ENCODE measurements around the gene SYTL5.

SYTL5 gene

GRCh38 chrX:38089173-38089982 is 83.0 kb downstream of the SYTL5 start:
- H3K36me3 ChIP-seq (ENCODE audit: control insufficient read depth, insufficient read depth, low read length) = peaks cover 11% of the 10 kb centered on the region
- WGBS, 2 experiments (ENCODE audit: insufficient coverage in 2 of 2) = no CpG with 5 or more reads among the region's 8 CpGs
- no peak overlapping the region for H3K4me3 ChIP-seq (ENCODE audit: extremely low read depth, insufficient read depth, low read length, poor library complexity, severe bottlenecking)
- no peaks in the 10 kb centered on the region for H3K9me3 ChIP-seq (ENCODE audit: control insufficient read depth, low read length)
- no peaks in the 10 kb centered on the region for H3K4me1 ChIP-seq (ENCODE audit: control insufficient read depth, insufficient read depth, low read length, poor library complexity, severe bottlenecking)
- H3K27ac ChIP-seq (ENCODE audit: low read depth, low read length, severe bottlenecking) = no peak overlapping the region

GRCh38 chrX:38095971-38096529 is 89.7 kb downstream of the SYTL5 start:
- H3K4me3 ChIP-seq (ENCODE audit: extremely low read depth, insufficient read depth, low read length, poor library complexity, severe bottlenecking) = no peak overlapping the region
- no peak overlapping the region for H3K27ac ChIP-seq (ENCODE audit: low read depth, low read length, severe bottlenecking)
- peaks cover 5% of the 10 kb centered on the region for H3K9me3 ChIP-seq (ENCODE audit: control insufficient read depth, low read length)
- H3K4me1 ChIP-seq (ENCODE audit: control insufficient read depth, insufficient read depth, low read length, poor library complexity, severe bottlenecking) = no peaks in the 10 kb centered on the region
- H3K36me3 ChIP-seq (ENCODE audit: control insufficient read depth, insufficient read depth, low read length) = peaks cover 13% of the 10 kb centered on the region
- no CpG with 5 or more reads among the region's 4 CpGs for WGBS, 2 experiments (ENCODE audit: insufficient coverage in 2 of 2)

- Histone ChIP-seq H3K4me1 (ENCODE audit: control insufficient read depth, insufficient read depth, low read length, poor library complexity, severe bottlenecking) (no peaks in the 10 kb centered on the region), H3K9me3 (ENCODE audit: control insufficient read depth, low read length) (peaks cover 5% of the 10 kb centered on the region), H3K27ac (ENCODE audit: low read depth, low read length, severe bottlenecking) (no peak overlapping the region), H3K36me3 (ENCODE audit: control insufficient read depth, insufficient read depth, low read length) (peaks cover 16% of the 10 kb centered on the region), H3K4me3 (ENCODE audit: extremely low read depth, insufficient read depth, low read length, poor library complexity, severe bottlenecking) (no peak overlapping the region)
Observed at GRCh38 chrX:38099688-38100087, 93.3 kb downstream of the SYTL5 start.

- Histone ChIP-seq H3K27ac (ENCODE audit: low read depth, low read length, severe bottlenecking) (no peak overlapping the region), H3K4me3 (ENCODE audit: extremely low read depth, insufficient read depth, low read length, poor library complexity, severe bottlenecking) (no peak overlapping the region), H3K9me3 (ENCODE audit: control insufficient read depth, low read length) (peaks cover 5% of the 10 kb centered on the region), H3K4me1 (ENCODE audit: control insufficient read depth, insufficient read depth, low read length, poor library complexity, severe bottlenecking) (no peaks in the 10 kb centered on the region), H3K36me3 (ENCODE audit: control insufficient read depth, insufficient read depth, low read length) (peaks cover 14% of the 10 kb centered on the region)
- WGBS, 2 experiments (ENCODE audit: insufficient coverage in 2 of 2) = no CpG with 5 or more reads among the region's 2 CpGs
Observed at GRCh38 chrX:38102240-38102639, 95.9 kb downstream of the SYTL5 start.

GRCh38 chrX:38102875-38103274 is 96.5 kb downstream of the SYTL5 start:
- Histone ChIP-seq H3K4me3 (ENCODE audit: extremely low read depth, insufficient read depth, low read length, poor library complexity, severe bottlenecking) (no peak overlapping the region), H3K27ac (ENCODE audit: low read depth, low read length, severe bottlenecking) (no peak overlapping the region), H3K9me3 (ENCODE audit: control insufficient read depth, low read length) (peaks cover 5% of the 10 kb centered on the region), H3K4me1 (ENCODE audit: control insufficient read depth, insufficient read depth, low read length, poor library complexity, severe bottlenecking) (no peaks in the 10 kb centered on the region), H3K36me3 (ENCODE audit: control insufficient read depth, insufficient read depth, low read length) (peaks cover 14% of the 10 kb centered on the region)
- WGBS, 2 experiments (ENCODE audit: insufficient coverage in 2 of 2) = no CpG with 5 or more reads among the region's 1 CpG

- no peak overlapping the region for H3K27ac ChIP-seq (ENCODE audit: low read depth, low read length, severe bottlenecking)
- H3K36me3 ChIP-seq (ENCODE audit: control insufficient read depth, insufficient read depth, low read length) = peaks cover 14% of the 10 kb centered on the region
- H3K4me3 ChIP-seq (ENCODE audit: extremely low read depth, insufficient read depth, low read length, poor library complexity, severe bottlenecking) = no peak overlapping the region
- H3K9me3 ChIP-seq (ENCODE audit: control insufficient read depth, low read length) = peaks cover 5% of the 10 kb centered on the region
- no CpG with 5 or more reads among the region's 5 CpGs for WGBS, 2 experiments (ENCODE audit: insufficient coverage in 2 of 2)
- no peaks in the 10 kb centered on the region for H3K4me1 ChIP-seq (ENCODE audit: control insufficient read depth, insufficient read depth, low read length, poor library complexity, severe bottlenecking)
Observed at GRCh38 chrX:38103857-38104812, 97.8 kb downstream of the SYTL5 start.

- Histone ChIP-seq H3K27ac (ENCODE audit: low read depth, low read length, severe bottlenecking) (no peak overlapping the region), H3K9me3 (ENCODE audit: control insufficient read depth, low read length) (no peaks in the 10 kb centered on the region), H3K4me1 (ENCODE audit: control insufficient read depth, insufficient read depth, low read length, poor library complexity, severe bottlenecking) (no peaks in the 10 kb centered on the region), H3K4me3 (ENCODE audit: extremely low read depth, insufficient read depth, low read length, poor library complexity, severe bottlenecking) (no peak overlapping the region), H3K36me3 (ENCODE audit: control insufficient read depth, insufficient read depth, low read length) (peaks cover 12% of the 10 kb centered on the region)
- no CpG with 5 or more reads among the region's 6 CpGs for WGBS, 2 experiments (ENCODE audit: insufficient coverage in 2 of 2)
Observed at GRCh38 chrX:38105216-38105725, 98.9 kb downstream of the SYTL5 start.

GRCh38 chrX:38106991-38107655 is 100.8 kb downstream of the SYTL5 start:
- H3K4me3 ChIP-seq (ENCODE audit: extremely low read depth, insufficient read depth, low read length, poor library complexity, severe bottlenecking) = no peak overlapping the region
- peaks cover 14% of the 10 kb centered on the region for H3K36me3 ChIP-seq (ENCODE audit: control insufficient read depth, insufficient read depth, low read length)
- H3K9me3 ChIP-seq (ENCODE audit: control insufficient read depth, low read length) = no peaks in the 10 kb centered on the region
- no peak overlapping the region for H3K27ac ChIP-seq (ENCODE audit: low read depth, low read length, severe bottlenecking)
- H3K4me1 ChIP-seq (ENCODE audit: control insufficient read depth, insufficient read depth, low read length, poor library complexity, severe bottlenecking) = no peaks in the 10 kb centered on the region
- 91 to 92% methylated on average over 2 to 4 of the region's 6 CpGs for WGBS, 2 experiments (ENCODE audit: insufficient coverage in 2 of 2)

GRCh38 chrX:38108364-38108763 is 102.0 kb downstream of the SYTL5 start:
- Histone ChIP-seq H3K4me1 (ENCODE audit: control insufficient read depth, insufficient read depth, low read length, poor library complexity, severe bottlenecking) (no peaks in the 10 kb centered on the region), H3K9me3 (ENCODE audit: control insufficient read depth, low read length) (no peaks in the 10 kb centered on the region), H3K36me3 (ENCODE audit: control insufficient read depth, insufficient read depth, low read length) (peaks cover 11% of the 10 kb centered on the region), H3K27ac (ENCODE audit: low read depth, low read length, severe bottlenecking) (no peak overlapping the region), H3K4me3 (ENCODE audit: extremely low read depth, insufficient read depth, low read length, poor library complexity, severe bottlenecking) (no peak overlapping the region)
- no CpG with 5 or more reads among the region's 6 CpGs for WGBS, 2 experiments (ENCODE audit: insufficient coverage in 2 of 2)

Data from mesodermal cell (in vitro differentiated cells).